K562 (cell line): ENCODE results near the gene CFL2. TPM values are rescaled to one million over a fixed set of nuclear protein-coding genes. Genes with fewer than 3 reads are reported as not detected.
"Not testable (repeated sequence)": the region's sequence is repeated elsewhere in the genome, so short reads cannot be mapped to it uniquely, and the experiment has no call there.

Experiments used
- ATAC-seq: fragments of 200-7000 bp; cut with Tn5 transposase; 3 replicates; pipeline ENCODE4 v1.9.1; 2020; ENCODE audit warnings: moderate library complexity
- BruUV-seq: library from RNA; stranded (reverse); fragments of 400-500 nt; replicated peaks from 2 replicates; lab custom pipeline; 2021; lab: Mats Ljungman, UMichigan
- CTCF ChIA-PET: fragments of 300-600 bp; formaldehyde crosslinking; extraction: SDS; loops from one replicate; lab custom pipeline; 2021; ENCODE audit warnings: low intra/inter-chr PET ratio; lab: Yijun Ruan, JAX
- POLR2A ChIA-PET: fragments of 300-600, 350-650 bp; sonication (Branson Sonifier 250); formaldehyde crosslinking; extraction: SDS; loops from one replicate; lab custom pipeline; 2021; ENCODE audit warnings: antibody characterized with exemption, inconsistent platforms; lab: Yijun Ruan, JAX
- DNase-seq, 4 experiments: peaks; one replicate each; pipeline versions ENCODE4 v3.0.0 to v3.0.0-alpha.2; 2011 to 2018; ENCODE audit warnings: low spot score in 3 of 4, mixed read lengths in 3 of 4; ENCODE audit errors: extremely low read depth in 1 of 4
- FAIRE-seq: peaks from 2 replicates; lab custom pipeline; 2011; peaks lifted over from hg19 to GRCh38; lab: Jason Lieb, UNC
- H2AFZ ChIP-seq: 2 replicates; pipeline ENCODE4 v1.6.0; 2011; ENCODE audit warnings: low read depth, low read length, control low read depth, inconsistent platforms
- H3K27ac ChIP-seq: fragments of 200-600 bp; 3 replicates; pipeline ENCODE4 v1.8.0; 2011; ENCODE audit warnings: low read depth, mild to moderate bottlenecking, control low read depth, inconsistent platforms, low read length, moderate library complexity, mixed read lengths; ENCODE audit errors: extremely low read depth
- H3K27me3 ChIP-seq, 2 experiments: fragments of 300-600 bp in 1 of 2; 2 replicates in 1 of 2; 3 replicates in 1 of 2; pipeline versions ENCODE4 v1.6.0 to v1.8.0; 2011; ENCODE audit warnings: inconsistent platforms in 2 of 2, low read length in 2 of 2, mild to moderate bottlenecking in 1 of 2, mixed read lengths in 1 of 2, moderate library complexity in 1 of 2; ENCODE audit not compliant: control insufficient read depth in 2 of 2, insufficient read depth in 2 of 2
- H3K36me3 ChIP-seq: fragments of 300-600 bp; 3 replicates; pipeline ENCODE4 v1.8.0; 2011; ENCODE audit warnings: mild to moderate bottlenecking, low read length, inconsistent platforms; ENCODE audit not compliant: control insufficient read depth, insufficient read depth
- H3K4me1 ChIP-seq, 2 experiments: fragments of 200-600 bp in 1 of 2; replicated peaks in 1 of 2; 2 replicates in 1 of 2; 3 replicates in 1 of 2; pipeline versions ENCODE4 v1.5.1 to v1.8.0; 2011; ENCODE audit warnings: inconsistent platforms in 2 of 2, low read length in 2 of 2, mild to moderate bottlenecking in 1 of 2, mixed read lengths in 1 of 2, moderate library complexity in 1 of 2; ENCODE audit not compliant: control insufficient read depth in 2 of 2, insufficient read depth in 2 of 2
- H3K4me2 ChIP-seq: 2 replicates; pipeline ENCODE4 v1.6.1; 2011; ENCODE audit warnings: low read length, control low read depth, inconsistent platforms, mixed read lengths; ENCODE audit not compliant: insufficient read depth
- H3K4me3 ChIP-seq: fragments of 200-600 bp; sonication (generic), shearing (Covaris generic); 2 replicates; pipeline ENCODE4 v1.5.1; 2016; ENCODE audit warnings: control low read depth, inconsistent platforms
- H3K79me2 ChIP-seq: fragments of 200-600 bp; 3 replicates; pipeline ENCODE4 v1.8.0; 2011; ENCODE audit warnings: low read length, inconsistent platforms; ENCODE audit not compliant: control insufficient read depth, insufficient read depth
- H3K9ac ChIP-seq, 2 experiments: 2 replicates each; pipeline versions ENCODE4 v1.6.0 to v1.6.1; 2011; ENCODE audit warnings: low read depth in 2 of 2, low read length in 2 of 2, control low read depth in 1 of 2, inconsistent platforms in 1 of 2, mild to moderate bottlenecking in 1 of 2, mixed read lengths in 1 of 2; ENCODE audit not compliant: insufficient read depth in 1 of 2
- H3K9me1 ChIP-seq: one replicate; pipeline ENCODE4 v1.6.0; 2011; ENCODE audit warnings: inconsistent platforms, mild to moderate bottlenecking, low read length, moderate library complexity; ENCODE audit not compliant: control insufficient read depth, insufficient read depth
- H3K9me3 ChIP-seq: replicated peaks from 2 replicates; pipeline ENCODE4 v1.5.1; 2011; ENCODE audit warnings: low read depth, low read length, inconsistent platforms; ENCODE audit not compliant: control insufficient read depth, insufficient read depth
- H4K20me1 ChIP-seq: replicated peaks from 2 replicates; pipeline ENCODE4 v1.6.1; 2011; ENCODE audit warnings: low read length, inconsistent platforms, mixed read lengths; ENCODE audit not compliant: control insufficient read depth, insufficient read depth
- DMBX1 ChIP-seq: fragments of 250-450 bp; sonication (Bioruptor Pico); IDR thresholded peaks from 2 replicates; pipeline ENCODE4 v1.8.0; 2022; ENCODE audit warnings: inconsistent platforms, mild to moderate bottlenecking, moderate library complexity, borderline replicate concordance
- HMG20A ChIP-seq: fragments of 450-650 bp; formaldehyde crosslinking; conservative IDR thresholded peaks from 2 replicates; pipeline ENCODE4 v1.4.0; 2020; ENCODE audit warnings: mild to moderate bottlenecking, mixed read lengths
- MAFF ChIP-seq: IDR thresholded peaks from 2 replicates; pipeline ENCODE4 v1.6.1; 2012; ENCODE audit warnings: low read length, improper control_type of control experiment
- MAFG ChIP-seq: fragments of 450-650 bp; conservative IDR thresholded peaks from 2 replicates; pipeline ENCODE4 v1.6.1; 2016; ENCODE audit warnings: missing genetic modification characterization, missing compliant biosample characterization
- SFPQ ChIP-seq: fragments of 200-400 bp; formaldehyde crosslinking; IDR thresholded peaks from 2 replicates; pipeline ENCODE4 v1.6.1; 2017; ENCODE audit warnings: mild to moderate bottlenecking, low read depth, low read length, moderate library complexity
- ZNF316 ChIP-seq: fragments of 450-650 bp; IDR thresholded peaks from 2 replicates; pipeline ENCODE4 v1.6.1; 2016
- WGBS: fragments of 100-300 bp; shearing (Covaris generic); methylation state at CpG from one replicate; pipeline ENCODE4 v1.1.6; 2016; ENCODE audit warnings: low coverage, mixed read lengths; ENCODE audit not compliant: insufficient coverage; ENCODE audit errors: missing lambda C conversion rate; 5-methylcytosine and 5-hydroxymethylcytosine counted together
- in situ Hi-C: fragments of 300-500 bp; cut with MboI; formaldehyde crosslinking; loops from 4 replicates; pipeline ENCODE4 v1.15.0; 2018; ENCODE audit warnings: inconsistent platforms, mixed read lengths
- intact Hi-C: fragments of 100-400 bp; cut with micrococcal nuclease; formaldehyde crosslinking; loops from 2 replicates; pipeline ENCODE4 v1.14.2; 2022
- polyA plus RNA-seq, 8 experiments: library from polyadenylated mRNA; depleted of rRNA in 4 of 8; stranded (reverse) in 5 of 8; unstranded in 3 of 8; fragments of >200 nt; fragmentation: Nextera tagmentation in 2 of 8; fragmentation: Illumina TruSeq in 1 of 8; extraction: Ambion mirVana in 2 of 8; extraction: Trizol in 1 of 8; gene quantifications; 2 replicates each; pipeline versions ENCODE4 v1.2.1 to v1.2.3, GENCODE V29; 2011 to 2014; ENCODE audit warnings: inconsistent platforms in 1 of 8, missing spikeins in 1 of 8
- total RNA-seq, 7 experiments: library from RNA; depleted of rRNA in 6 of 7; stranded (reverse); fragments of >200 nt in 6 of 7; fragmentation: Illumina TruSeq in 2 of 7; extraction: Trizol in 2 of 7; gene quantifications; 2 replicates each; pipeline versions ENCODE4 v1.2.1 to v1.2.3, GENCODE V29; 2011 to 2021; ENCODE audit warnings: low replicate concordance in 1 of 7
- TF ChIP-seq, protein P1 (sequence below): fragments of 450-650 bp; formaldehyde crosslinking; IDR thresholded peaks from 2 replicates; pipeline ENCODE4 v1.4.0; 2020; ENCODE audit warnings: mild to moderate bottlenecking, moderate library complexity

Gene CFL2
- total and polyA plus RNA-seq, 9 of the 15 experiments (the other 6 are each of a cell fraction or from before 2014, with no cell fraction given), result 2.0 to 12.7 (median 5.1) TPM

DNA sequence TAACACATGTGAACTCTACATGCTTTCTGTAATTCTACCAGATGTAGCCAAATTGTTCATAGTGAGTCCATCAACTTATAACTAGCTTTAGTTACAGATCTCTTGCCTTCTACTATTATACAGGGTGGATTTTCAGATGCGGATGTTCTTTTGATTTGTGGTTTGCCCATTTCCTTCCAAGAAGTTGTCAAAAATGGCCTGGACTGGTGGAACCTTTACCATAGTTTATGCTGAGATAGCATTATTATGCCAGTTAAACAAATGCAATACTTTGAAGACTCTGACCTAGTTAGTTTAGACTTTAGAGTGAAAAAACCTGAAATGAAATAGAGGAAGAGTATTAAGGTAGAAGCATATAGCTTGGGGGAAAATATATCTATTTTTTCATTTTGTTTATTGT lies 27.4 kb upstream of the CFL2 start (continued):
- TF ChIP-seq, protein P1, sequence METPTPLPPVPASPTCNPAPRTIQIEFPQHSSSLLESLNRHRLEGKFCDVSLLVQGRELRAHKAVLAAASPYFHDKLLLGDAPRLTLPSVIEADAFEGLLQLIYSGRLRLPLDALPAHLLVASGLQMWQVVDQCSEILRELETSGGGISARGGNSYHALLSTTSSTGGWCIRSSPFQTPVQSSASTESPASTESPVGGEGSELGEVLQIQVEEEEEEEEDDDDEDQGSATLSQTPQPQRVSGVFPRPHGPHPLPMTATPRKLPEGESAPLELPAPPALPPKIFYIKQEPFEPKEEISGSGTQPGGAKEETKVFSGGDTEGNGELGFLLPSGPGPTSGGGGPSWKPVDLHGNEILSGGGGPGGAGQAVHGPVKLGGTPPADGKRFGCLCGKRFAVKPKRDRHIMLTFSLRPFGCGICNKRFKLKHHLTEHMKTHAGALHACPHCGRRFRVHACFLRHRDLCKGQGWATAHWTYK (CRISPR knock-in tag), result no peak
- TF ChIP-seq SFPQ (no peak), ZNF316 (peak; percentile 86), DMBX1 (CRISPR knock-in tag) (no peak), MAFF (peak; percentile 81), MAFG (peak; percentile 69), HMG20A (CRISPR knock-in tag) (no peak)

DNA sequence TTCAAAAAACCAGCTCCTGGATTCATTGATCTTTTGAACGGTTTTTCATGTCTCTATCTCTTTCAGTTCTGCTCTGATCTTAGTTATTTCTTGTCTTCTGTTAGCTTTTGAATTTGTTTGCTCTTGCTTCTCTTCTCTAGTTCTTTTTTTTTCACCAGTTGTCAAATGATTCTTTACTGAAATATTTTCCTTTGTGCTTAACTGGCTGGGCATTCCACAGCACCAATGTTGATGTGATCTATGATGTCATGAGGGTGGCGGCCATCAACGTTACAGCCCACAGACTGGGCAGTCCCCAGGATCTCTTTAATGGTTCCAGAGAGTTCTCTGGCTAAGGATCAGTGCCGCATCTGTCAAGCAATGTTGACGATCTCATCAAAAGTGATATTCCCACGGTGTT lies 25.7 kb upstream of the CFL2 start:
- in situ Hi-C loops, BruUV-seq, POLR2A ChIA-PET, H3K4me3 ChIP-seq, DNase-seq, H3K27ac ChIP-seq, ATAC-seq, H3K9ac ChIP-seq, H3K27me3 ChIP-seq, H3K36me3 ChIP-seq, H3K9me1 ChIP-seq, H3K4me1 ChIP-seq, H2AFZ ChIP-seq, H3K4me2 ChIP-seq, H3K79me2 ChIP-seq, FAIRE-seq, CTCF ChIA-PET, H4K20me1 ChIP-seq, intact Hi-C loops, H3K9me3 ChIP-seq: not testable (repeated sequence)
- 28% methylated on average over 5 of the region's 6 CpGs for WGBS
